Panc1 (cell line): ENCODE data around the gene SLC16A3. TPM values are rescaled to one million over a fixed set of nuclear protein-coding genes. Genes with fewer than 3 reads are reported as not detected.

Experiments
- ATAC-seq: fragments of 200-7000 bp; cut with Tn5 transposase; 2 replicates; pipeline ENCODE4 v1.9.1; 2020; ENCODE audit warnings: mild to moderate bottlenecking, moderate library complexity
- BruUV-seq: library from RNA; stranded (reverse); fragments of 400-500 nt; replicated peaks from 2 replicates; lab custom pipeline; 2021; lab: Mats Ljungman, UMichigan
- CTCF ChIA-PET: fragments of 300-600 bp; sonication (Branson Sonifier 250); formaldehyde crosslinking; loops from one replicate; lab custom pipeline; 2022; ENCODE audit warnings: antibody characterized with exemption; lab: Charles Lee
- POLR2A ChIA-PET: fragments of 300-600 bp; sonication (Branson Sonifier 250); formaldehyde crosslinking; loops from one replicate; lab custom pipeline; 2022; ENCODE audit warnings: antibody characterized with exemption; lab: Charles Lee
- DNase-seq: peaks from one replicate; pipeline ENCODE4 v3.0.0-alpha.2; 2010; ENCODE audit warnings: low read depth, low spot score
- H3K27ac ChIP-seq: 2 replicates; pipeline ENCODE4 v1.5.1; 2011; ENCODE audit warnings: mild to moderate bottlenecking, low read length, inconsistent platforms
- H3K27me3 ChIP-seq: fragments of 200-500 bp; sonication (Bioruptor generic); 2 replicates; pipeline ENCODE4 v1.6.0; 2014; ENCODE audit warnings: low read length, inconsistent platforms; ENCODE audit not compliant: control insufficient read depth, insufficient read depth
- H3K36me3 ChIP-seq: fragments of 200-500 bp; sonication (Bioruptor generic); 2 replicates; pipeline ENCODE4 v1.5.1; 2014; ENCODE audit warnings: inconsistent platforms, mild to moderate bottlenecking, low read length, moderate library complexity; ENCODE audit not compliant: control insufficient read depth, insufficient read depth
- H3K4me1 ChIP-seq: 2 replicates; pipeline ENCODE4 v1.5.1; 2011; ENCODE audit warnings: inconsistent platforms, mild to moderate bottlenecking, low read length, moderate library complexity; ENCODE audit not compliant: control insufficient read depth, insufficient read depth
- H3K4me3 ChIP-seq, 2 experiments: 2 replicates each; pipeline ENCODE4 v1.5.1; 2011 to 2012; ENCODE audit warnings: low read depth in 2 of 2, low read length in 2 of 2, mild to moderate bottlenecking in 2 of 2, inconsistent platforms in 1 of 2, moderate library complexity in 1 of 2
- H3K9me3 ChIP-seq: fragments of 200-500 bp; sonication (Bioruptor generic); 2 replicates; pipeline ENCODE4 v1.5.1; 2014; ENCODE audit warnings: low read depth, mild to moderate bottlenecking, inconsistent platforms, low read length, moderate library complexity; ENCODE audit not compliant: control insufficient read depth, insufficient read depth
- POLR2AphosphoS5 ChIP-seq: IDR thresholded peaks from 2 replicates; pipeline ENCODE4 v1.6.1; 2012; ENCODE audit warnings: mild to moderate bottlenecking, low read depth, low read length, moderate library complexity
- SIN3A ChIP-seq: IDR thresholded peaks from 2 replicates; pipeline ENCODE4 v1.6.1; 2012; ENCODE audit warnings: low read depth, mild to moderate bottlenecking, low read length, moderate library complexity, borderline replicate concordance; ENCODE audit not compliant: insufficient read depth
- TCF7L2 ChIP-seq: IDR thresholded peaks from 2 replicates; pipeline ENCODE4 v1.6.1; 2011; ENCODE audit warnings: mild to moderate bottlenecking, low read depth, low read length, inconsistent platforms
- in situ Hi-C: cut with HindIII; loops from 2 replicates; pipeline ENCODE4 v1.10.0; 2016; ENCODE audit warnings: low sequenced_read_pairs, low pct_unique_long_range_greater_than_20kb
- intact Hi-C: fragments of 100-400 bp; cut with micrococcal nuclease; formaldehyde crosslinking; loops from one replicate; pipeline ENCODE4 v1.10.0; 2022; ENCODE audit not compliant: unreplicated experiment
- total RNA-seq: library from RNA; stranded (reverse); gene quantifications from one replicate; pipeline ENCODE4 v1.2.1, GENCODE V29; 2021; ENCODE audit not compliant: unreplicated experiment
- TF ChIP-seq, protein P1 (sequence below), 2 experiments: IDR thresholded peaks; 2 replicates each; pipeline ENCODE4 v1.6.1; 2011 to 2012; ENCODE audit warnings: low read depth in 2 of 2, control low read depth in 1 of 2, low read length in 1 of 2, mild to moderate bottlenecking in 1 of 2, moderate library complexity in 1 of 2; ENCODE audit not compliant: insufficient read depth in 1 of 2
- TF ChIP-seq, protein P2 (sequence below): fragments of 450-650 bp; IDR thresholded peaks from 2 replicates; pipeline ENCODE4 v1.5.1; 2017; ENCODE audit warnings: mild to moderate bottlenecking

Gene SLC16A3
- total RNA-seq, 1 experiment from 2014 or later, result 581 TPM

DNA sequence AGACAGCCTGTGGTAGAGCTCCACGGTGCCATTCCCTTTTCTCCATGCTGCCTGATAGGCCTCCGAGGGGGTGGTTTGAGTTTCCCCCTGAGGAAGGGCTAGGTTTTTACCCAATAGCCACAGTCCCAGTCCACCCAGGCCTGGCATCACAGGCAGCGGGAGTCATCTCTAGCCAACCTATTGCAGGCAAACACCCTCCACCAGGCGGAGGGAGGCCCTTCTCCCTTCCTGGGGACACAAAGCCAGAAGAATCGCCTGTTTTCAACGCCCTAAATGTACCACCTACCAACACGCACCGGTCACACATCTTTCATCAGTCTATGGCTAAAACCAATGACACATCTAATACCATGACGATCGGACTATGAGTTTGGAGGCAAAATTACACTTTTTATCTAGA lies 37.3 kb downstream of the SLC16A3 start:
- POLR2A ChIA-PET, result no interaction called here
- peaks cover 30% of the 10 kb centered on the region for H3K36me3 ChIP-seq
- no peaks in the 10 kb centered on the region for H3K9me3 ChIP-seq
- DNase-seq, result no peak
- H3K27me3 ChIP-seq, result no peaks in the 10 kb centered on the region
- intact Hi-C loops (no loop called here), in situ Hi-C loops (no loop called here)
- H3K4me1 ChIP-seq, result peaks cover 48% of the 10 kb centered on the region
- no peak for ATAC-seq
- no peak overlapping the region for H3K4me3 ChIP-seq
- BruUV-seq, result no TSS peak
- H3K27ac ChIP-seq, result 0 out of 2 replicates have a peak overlapping the region, but pooled peaks have one; percentile 5
- CTCF ChIA-PET, result no interaction called here
- TF ChIP-seq, protein P1, sequence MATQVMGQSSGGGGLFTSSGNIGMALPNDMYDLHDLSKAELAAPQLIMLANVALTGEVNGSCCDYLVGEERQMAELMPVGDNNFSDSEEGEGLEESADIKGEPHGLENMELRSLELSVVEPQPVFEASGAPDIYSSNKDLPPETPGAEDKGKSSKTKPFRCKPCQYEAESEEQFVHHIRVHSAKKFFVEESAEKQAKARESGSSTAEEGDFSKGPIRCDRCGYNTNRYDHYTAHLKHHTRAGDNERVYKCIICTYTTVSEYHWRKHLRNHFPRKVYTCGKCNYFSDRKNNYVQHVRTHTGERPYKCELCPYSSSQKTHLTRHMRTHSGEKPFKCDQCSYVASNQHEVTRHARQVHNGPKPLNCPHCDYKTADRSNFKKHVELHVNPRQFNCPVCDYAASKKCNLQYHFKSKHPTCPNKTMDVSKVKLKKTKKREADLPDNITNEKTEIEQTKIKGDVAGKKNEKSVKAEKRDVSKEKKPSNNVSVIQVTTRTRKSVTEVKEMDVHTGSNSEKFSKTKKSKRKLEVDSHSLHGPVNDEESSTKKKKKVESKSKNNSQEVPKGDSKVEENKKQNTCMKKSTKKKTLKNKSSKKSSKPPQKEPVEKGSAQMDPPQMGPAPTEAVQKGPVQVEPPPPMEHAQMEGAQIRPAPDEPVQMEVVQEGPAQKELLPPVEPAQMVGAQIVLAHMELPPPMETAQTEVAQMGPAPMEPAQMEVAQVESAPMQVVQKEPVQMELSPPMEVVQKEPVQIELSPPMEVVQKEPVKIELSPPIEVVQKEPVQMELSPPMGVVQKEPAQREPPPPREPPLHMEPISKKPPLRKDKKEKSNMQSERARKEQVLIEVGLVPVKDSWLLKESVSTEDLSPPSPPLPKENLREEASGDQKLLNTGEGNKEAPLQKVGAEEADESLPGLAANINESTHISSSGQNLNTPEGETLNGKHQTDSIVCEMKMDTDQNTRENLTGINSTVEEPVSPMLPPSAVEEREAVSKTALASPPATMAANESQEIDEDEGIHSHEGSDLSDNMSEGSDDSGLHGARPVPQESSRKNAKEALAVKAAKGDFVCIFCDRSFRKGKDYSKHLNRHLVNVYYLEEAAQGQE (IDR thresholded peaks at IDR 0.05; ENCODE audit: insufficient read depth in 1 of 2, low read depth in 2 of 2, low read length in 1 of 2), result no peak
- no peak for TF ChIP-seq POLR2AphosphoS5
- no peak for TF ChIP-seq SIN3A
- TF ChIP-seq, protein P2, sequence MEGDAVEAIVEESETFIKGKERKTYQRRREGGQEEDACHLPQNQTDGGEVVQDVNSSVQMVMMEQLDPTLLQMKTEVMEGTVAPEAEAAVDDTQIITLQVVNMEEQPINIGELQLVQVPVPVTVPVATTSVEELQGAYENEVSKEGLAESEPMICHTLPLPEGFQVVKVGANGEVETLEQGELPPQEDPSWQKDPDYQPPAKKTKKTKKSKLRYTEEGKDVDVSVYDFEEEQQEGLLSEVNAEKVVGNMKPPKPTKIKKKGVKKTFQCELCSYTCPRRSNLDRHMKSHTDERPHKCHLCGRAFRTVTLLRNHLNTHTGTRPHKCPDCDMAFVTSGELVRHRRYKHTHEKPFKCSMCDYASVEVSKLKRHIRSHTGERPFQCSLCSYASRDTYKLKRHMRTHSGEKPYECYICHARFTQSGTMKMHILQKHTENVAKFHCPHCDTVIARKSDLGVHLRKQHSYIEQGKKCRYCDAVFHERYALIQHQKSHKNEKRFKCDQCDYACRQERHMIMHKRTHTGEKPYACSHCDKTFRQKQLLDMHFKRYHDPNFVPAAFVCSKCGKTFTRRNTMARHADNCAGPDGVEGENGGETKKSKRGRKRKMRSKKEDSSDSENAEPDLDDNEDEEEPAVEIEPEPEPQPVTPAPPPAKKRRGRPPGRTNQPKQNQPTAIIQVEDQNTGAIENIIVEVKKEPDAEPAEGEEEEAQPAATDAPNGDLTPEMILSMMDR, result no peak
- no peak for TF ChIP-seq TCF7L2

DNA sequence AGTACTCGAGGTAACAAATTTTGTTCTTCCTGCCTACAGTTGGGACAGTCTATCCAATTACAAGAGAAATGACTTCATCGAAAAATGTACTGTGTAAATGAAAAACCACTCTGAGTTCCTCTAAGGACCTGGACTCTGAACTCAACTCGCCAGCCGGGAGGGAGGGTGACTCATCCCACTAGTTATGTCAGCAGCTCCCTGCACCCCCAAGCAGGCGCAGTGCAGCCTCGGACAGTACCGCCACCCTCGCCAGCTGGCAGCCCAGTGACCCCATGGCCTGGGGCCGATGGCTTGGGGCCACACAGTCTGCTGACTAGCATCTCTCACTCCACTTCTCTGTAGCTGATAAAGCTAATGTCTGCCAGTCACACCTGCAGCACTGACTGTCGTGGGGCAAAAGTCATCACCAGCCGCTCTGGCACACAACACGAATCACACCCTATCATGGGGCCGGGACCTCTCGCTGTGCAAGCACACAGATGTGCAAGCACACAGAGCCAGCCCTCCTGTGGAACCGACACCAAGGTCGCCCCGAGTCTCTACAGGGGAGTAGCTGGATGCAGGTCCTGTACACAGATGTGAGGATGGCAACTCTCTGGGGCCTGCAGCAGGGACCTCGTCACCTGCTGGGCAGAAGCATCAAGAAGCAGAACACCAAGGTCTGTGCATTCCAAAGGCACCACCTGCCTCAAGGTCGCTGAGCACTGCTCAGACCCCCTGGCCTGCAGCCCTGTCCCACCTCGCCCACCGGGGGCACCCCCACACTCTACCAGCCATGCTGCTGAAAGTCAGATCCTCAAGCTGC lies 38.9 kb downstream of the SLC16A3 start:
- intact Hi-C loops (no loop called here), in situ Hi-C loops (no loop called here)
- H3K27me3 ChIP-seq, result no peaks in the 10 kb centered on the region
- ATAC-seq (peak; percentile 90), DNase-seq (peak; percentile 82)
- H3K36me3 ChIP-seq, result peaks cover 20% of the 10 kb centered on the region
- ChIA-PET POLR2A (no interaction called here), CTCF (no interaction called here)
- H3K9me3 ChIP-seq, result no peaks in the 10 kb centered on the region
- H3K27ac ChIP-seq, result peak overlapping the region; percentile 79
- TF ChIP-seq TCF7L2 (peak; percentile 12; the same call in 1 of the 2 replicates), POLR2AphosphoS5 (peak; percentile 19; the same call in 1 of the 2 replicates), SIN3A (no peak)
- BruUV-seq, result no TSS peak
- H3K4me1 ChIP-seq, result peaks cover 59% of the 10 kb centered on the region
- peak overlapping the region; percentile 10 to 34 for H3K4me3 ChIP-seq
